Right atrium auricular region (tissue), 2 donors: Measurements from ENCODE around the gene PPP1R26. TPM values are rescaled to one million over a fixed set of nuclear protein-coding genes. Genes with fewer than 3 reads are reported as not detected.

Source experiments
- DNase-seq: peaks from one replicate; pipeline ENCODE4 v3.0.0-alpha.2; 2019; ENCODE audit warnings: low spot score
- H3K27ac ChIP-seq, 2 donors: fragments of 200-600 bp; sonication (generic); 1 replicate in 1 of 2; 2 replicates in 1 of 2; pipeline ENCODE4 v1.5.1; 2016 to 2019
- H3K27me3 ChIP-seq, 2 donors: fragments of 200-600 bp; sonication (generic); one replicate each; pipeline versions ENCODE4 v1.5.1 to v1.6.0; 2017 to 2019
- H3K36me3 ChIP-seq: fragments of 200-600 bp; sonication (generic); one replicate; pipeline ENCODE4 v1.5.1; 2016
- H3K4me1 ChIP-seq, 2 donors: fragments of 200-600 bp; sonication (generic); one replicate each; pipeline versions ENCODE4 v1.5.1 to v1.6.0; 2017 to 2019
- H3K4me3 ChIP-seq, 2 donors: fragments of 200-600 bp; sonication (generic); 1 replicate in 1 of 2; 2 replicates in 1 of 2; pipeline ENCODE4 v1.5.1; 2017 to 2019; ENCODE audit warnings: mild to moderate bottlenecking in 1 of 2, moderate library complexity in 1 of 2
- H3K9me3 ChIP-seq, 2 donors: fragments of 200-600 bp; sonication (generic); one replicate each; pipeline ENCODE4 v1.5.1; 2019
- CTCF ChIP-seq, 2 donors: fragments of 200-600 bp; sonication (generic); IDR thresholded peaks; one replicate each; pipeline ENCODE4 v1.5.1; 2019; ENCODE audit warnings: antibody characterized with exemption in 2 of 2
- total RNA-seq, 2 donors: library from RNA; depleted of rRNA; stranded (reverse); fragments of >200 nt; gene quantifications; one replicate each; pipeline ENCODE4 v1.1.0, GENCODE V29; 2016

PPP1R26 gene
- total RNA-seq, 2 donors from 2014 or later: 17.4 to 18.7 TPM

DNA sequence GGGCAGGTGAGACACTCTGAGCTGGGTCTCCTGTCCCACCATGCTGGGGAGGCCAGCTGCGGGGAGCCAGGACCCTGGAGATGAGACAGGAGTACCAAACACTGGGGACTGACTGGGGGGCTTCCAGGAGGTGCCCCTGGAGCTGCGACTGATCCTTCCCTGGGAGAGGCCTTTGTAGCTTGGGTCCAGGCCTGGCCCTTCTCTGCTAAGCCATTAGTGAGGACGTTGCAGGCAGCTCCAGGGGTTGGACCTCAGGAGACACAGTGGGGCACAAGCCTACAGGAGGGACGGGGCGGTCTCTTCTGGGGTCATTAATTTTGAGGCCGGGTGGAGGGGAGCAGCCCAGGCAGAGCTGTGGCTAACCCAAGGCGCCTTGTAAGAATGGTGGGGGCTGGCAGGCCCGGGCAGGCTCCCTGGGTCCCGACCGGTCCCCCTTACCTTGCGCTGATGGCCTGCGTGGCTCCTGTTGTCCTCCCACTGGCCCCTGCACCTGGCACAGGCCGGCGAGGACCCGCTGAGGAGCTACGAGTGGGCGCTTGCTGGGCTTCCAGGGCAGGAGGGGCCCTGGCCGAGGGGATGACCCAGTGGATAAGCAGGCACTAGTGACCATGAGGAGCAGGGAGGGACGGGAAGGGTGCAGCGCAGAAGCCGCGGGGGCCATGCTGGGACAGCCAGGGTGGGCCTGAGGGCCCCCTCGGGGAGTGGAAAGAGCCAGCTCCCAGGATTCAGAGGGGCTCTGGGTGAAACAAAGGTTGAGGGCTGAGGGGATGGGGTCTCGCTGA, 26.0 kb downstream of the PPP1R26 start:
- peaks cover 20% of the 10 kb centered on the region for H3K36me3 ChIP-seq
- H3K27ac ChIP-seq: no peak overlapping the region
- DNase-seq: no peak
- peaks cover 0 to 10% of the 10 kb centered on the region in 2 donors for H3K9me3 ChIP-seq
- H3K27me3 ChIP-seq: no peaks in the 10 kb centered on the region
- H3K4me3 ChIP-seq: no peak overlapping the region
- peaks cover 0 to 28% of the 10 kb centered on the region in 2 donors for H3K4me1 ChIP-seq
- TF ChIP-seq CTCF (IDR thresholded peaks at IDR 0.05): no peak

DNA sequence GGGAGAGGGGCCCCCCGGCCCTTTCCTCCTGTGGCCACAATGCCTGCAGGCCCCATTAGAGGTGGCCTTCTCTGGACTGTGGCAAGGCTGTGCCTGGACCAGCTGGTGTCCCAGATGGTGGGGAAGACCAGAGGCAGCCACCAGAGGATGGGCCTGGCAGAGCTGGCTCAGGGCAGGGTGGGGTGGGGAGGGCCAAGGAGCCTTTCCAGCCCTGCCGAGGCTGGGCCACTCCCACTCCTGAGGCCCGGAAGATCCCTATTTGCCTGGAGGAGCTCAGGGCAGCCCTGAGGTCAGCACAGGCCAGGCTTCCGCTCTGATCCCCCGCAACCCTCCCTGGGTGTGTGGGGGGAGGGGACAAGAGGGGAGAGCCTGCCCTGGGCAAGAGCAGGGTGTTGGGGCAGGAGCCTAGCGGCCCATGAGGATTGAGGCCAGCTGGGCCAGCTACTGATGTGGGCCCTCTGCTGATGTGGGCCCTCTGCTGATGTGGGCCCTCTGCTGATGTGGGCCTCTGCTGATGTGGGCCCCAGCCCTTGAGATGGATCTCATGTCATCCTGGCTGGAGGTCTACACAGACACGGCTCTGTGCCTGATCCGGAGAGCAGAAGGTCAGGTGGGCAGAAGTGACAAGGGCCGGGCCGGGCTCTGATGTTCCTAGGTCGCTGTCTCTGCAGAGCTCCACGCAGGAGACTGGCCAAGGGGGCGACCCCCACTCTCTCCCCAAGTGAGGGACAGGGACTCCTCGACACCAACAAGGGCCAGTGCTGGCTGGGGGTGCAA, 26.9 kb downstream of the PPP1R26 start:
- H3K4me3 ChIP-seq: no peak overlapping the region
- DNase-seq: no peak
- no peak overlapping the region for H3K27ac ChIP-seq
- H3K36me3 ChIP-seq: peaks cover 20% of the 10 kb centered on the region
- TF ChIP-seq CTCF (IDR thresholded peaks at IDR 0.05): no peak
- H3K4me1 ChIP-seq: peaks cover 0 to 23% of the 10 kb centered on the region in 2 donors
- H3K27me3 ChIP-seq: no peaks in the 10 kb centered on the region
- H3K9me3 ChIP-seq: peaks cover 0 to 10% of the 10 kb centered on the region in 2 donors

- peaks cover 18% of the 10 kb centered on the region for H3K36me3 ChIP-seq
- no peak overlapping the region for H3K27ac ChIP-seq
- H3K4me3 ChIP-seq: no peak overlapping the region
- DNase-seq: no peak
- H3K9me3 ChIP-seq: peaks cover 0 to 10% of the 10 kb centered on the region in 2 donors
- TF ChIP-seq CTCF (IDR thresholded peaks at IDR 0.05): no peak
- H3K27me3 ChIP-seq: no peaks in the 10 kb centered on the region
- peaks cover 0 to 15% of the 10 kb centered on the region in 2 donors for H3K4me1 ChIP-seq
These were observed 27.8 kb downstream of the PPP1R26 start for GRCh38 chr9:135507104-135508035.

DNA sequence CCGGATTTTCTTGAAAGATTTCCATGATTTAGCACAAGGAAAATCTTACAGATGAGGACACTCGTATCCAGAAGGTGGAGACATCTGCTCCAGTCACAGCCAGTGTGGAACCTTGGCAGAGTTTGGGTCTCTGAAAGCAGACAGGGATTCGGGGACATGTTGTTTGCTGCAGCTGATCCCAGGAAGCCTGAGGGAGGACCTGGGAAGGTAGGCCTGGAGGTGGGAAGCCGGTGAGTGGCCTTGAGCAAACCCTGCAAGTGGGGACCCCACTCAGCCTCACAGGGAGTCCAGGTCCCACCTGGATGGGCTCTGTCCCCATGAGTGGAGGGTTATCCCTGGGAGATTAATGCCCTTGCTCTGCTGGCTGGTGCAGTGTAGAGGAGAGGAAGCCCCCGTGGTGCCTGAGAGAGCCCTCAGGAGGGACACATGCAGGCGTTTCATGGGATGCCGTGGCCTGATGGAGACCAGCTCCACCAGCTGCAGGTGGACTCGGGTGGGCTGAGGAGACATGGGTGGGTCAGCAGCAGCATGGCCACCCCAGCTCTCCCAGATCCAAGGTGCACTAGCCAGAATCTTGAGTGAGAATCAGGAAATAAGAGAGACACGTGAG, 28.7 kb downstream of the PPP1R26 start:
- H3K27ac ChIP-seq: no peak overlapping the region
- H3K9me3 ChIP-seq: peaks cover 0 to 10% of the 10 kb centered on the region in 2 donors
- H3K27me3 ChIP-seq: no peaks in the 10 kb centered on the region
- TF ChIP-seq CTCF (IDR thresholded peaks at IDR 0.05): no peak
- H3K4me3 ChIP-seq: no peak overlapping the region
- H3K4me1 ChIP-seq: peaks cover 0 to 7% of the 10 kb centered on the region in 2 donors
- DNase-seq: no peak
- peaks cover 12% of the 10 kb centered on the region for H3K36me3 ChIP-seq

DNA sequence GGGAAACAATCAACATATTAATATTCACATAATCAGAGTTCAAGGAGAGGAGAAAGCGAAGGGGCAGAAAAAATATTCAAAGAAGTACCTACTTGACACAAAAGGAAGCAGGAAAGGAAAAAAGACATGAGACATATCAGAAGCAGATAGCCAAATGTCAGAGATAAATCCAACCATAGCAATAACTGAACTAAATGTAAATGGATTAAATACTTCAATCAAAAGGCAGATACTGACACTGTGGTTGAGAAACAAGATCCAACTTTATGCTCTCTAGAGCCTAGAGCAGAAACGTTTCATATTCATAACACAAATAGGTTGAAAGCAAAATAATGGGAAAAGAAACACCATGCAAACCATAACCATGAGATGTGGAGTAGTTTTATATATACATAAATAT, 29.9 kb downstream of the PPP1R26 start:
- H3K27me3 ChIP-seq: no peaks in the 10 kb centered on the region
- peaks cover under 1% of the 10 kb centered on the region for H3K36me3 ChIP-seq
- peaks cover 0 to 6% of the 10 kb centered on the region in 2 donors for H3K4me1 ChIP-seq
- no peak for DNase-seq
- no peak for TF ChIP-seq CTCF (IDR thresholded peaks at IDR 0.05)
- no peak overlapping the region for H3K27ac ChIP-seq
- H3K9me3 ChIP-seq: peaks cover 0 to 10% of the 10 kb centered on the region in 2 donors
- no peak overlapping the region for H3K4me3 ChIP-seq
